NCI-H524 treated with DMSO at 0.1 percent for 48 hours (cell line): ENCODE measurements around the gene PARP2.
"Not testable (repeated sequence)": the region's sequence is repeated elsewhere in the genome, so short reads cannot be mapped to it uniquely, and the experiment has no call there.

Experiments used
- DNase-seq: peaks from one replicate; lab custom pipeline; 2025; lab: John Stamatoyannopoulos, UW

Gene PARP2

GRCh38 chr14:20343092-20343861 lies at the start of gene PARP2:
Gene PARP2, plus strand, starts transcription at chr14:20343635. Its CDS starts 7 bp downstream, at chr14:20343642.
- peak; percentile 100 for DNase-seq

- DNase-seq, result no peak
Measured at GRCh38 chr14:20294636-20295035, 48.8 kb upstream of the PARP2 start.

GRCh38 chr14:20295067-20295466 lies 48.4 kb upstream of the PARP2 start:
- DNase-seq, result no peak

GRCh38 chr14:20302042-20302755 lies 41.2 kb upstream of the PARP2 start:
- no peak for DNase-seq

GRCh38 chr14:20305265-20306078 lies 38.0 kb upstream of the PARP2 start, which contains the start of gene TTC5:
Gene TTC5, minus strand, starts transcription at chr14:20305951. Its CDS starts 14 bp downstream, at chr14:20305937.
- DNase-seq, result peak; percentile 74

GRCh38 chr14:20306079-20306423 lies 37.4 kb upstream of the PARP2 start:
- no peak for DNase-seq

- no peak for DNase-seq
Measured at GRCh38 chr14:20314026-20314425, 29.4 kb upstream of the PARP2 start.

- DNase-seq, result no peak
Measured at GRCh38 chr14:20317720-20318119, 25.7 kb upstream of the PARP2 start.

- peak; percentile 33 for DNase-seq
Measured at GRCh38 chr14:20327005-20327869, 16.2 kb upstream of the PARP2 start.

- no peak for DNase-seq
Measured at GRCh38 chr14:20328705-20329104, 14.7 kb upstream of the PARP2 start.

- DNase-seq, result no peak
Measured at GRCh38 chr14:20329355-20329754, 14.1 kb upstream of the PARP2 start.

- no peak for DNase-seq
Measured at GRCh38 chr14:20331053-20331613, 12.3 kb upstream of the PARP2 start.

GRCh38 chr14:20332431-20332787 lies 11.0 kb upstream of the PARP2 start:
- DNase-seq, result no peak

GRCh38 chr14:20332788-20333493 lies 10.5 kb upstream of the PARP2 start, which contains the start of gene CCNB1IP1:
Gene CCNB1IP1, minus strand, starts transcription at chr14:20333279. Its CDS starts 16,756 bp downstream, at chr14:20316523.
- DNase-seq, result peak; percentile 95

- no peak for DNase-seq
Measured at GRCh38 chr14:20333494-20333841, 10.0 kb upstream of the PARP2 start.

GRCh38 chr14:20334017-20334416 lies 9.4 kb upstream of the PARP2 start:
- no peak for DNase-seq

GRCh38 chr14:20341032-20341431 lies 2.4 kb upstream of the PARP2 start:
- not testable (repeated sequence) for DNase-seq

- no peak for DNase-seq
Measured at GRCh38 chr14:20341646-20342045, 1.8 kb upstream of the PARP2 start.

GRCh38 chr14:20343862-20344220 lies 406 bp downstream of the PARP2 start:
- peak; percentile 15 for DNase-seq

- no peak for DNase-seq
Measured at GRCh38 chr14:20345366-20345765, 1.9 kb downstream of the PARP2 start.

- DNase-seq, result no peak
Measured at GRCh38 chr14:20346713-20347112, 3.3 kb downstream of the PARP2 start.
